ENCODE data around the gene ZCCHC14. TPM values are rescaled to one million over a fixed set of nuclear protein-coding genes. Genes with fewer than 3 reads are reported as not detected.
A peak's percentile ranks its signal among the peaks of the same experiment; 100 is the strongest.

The ZCCHC14 gene
- total RNA-seq, 2 experiments from 2014 or later, result 16.4 to 18.3 TPM

DNA sequence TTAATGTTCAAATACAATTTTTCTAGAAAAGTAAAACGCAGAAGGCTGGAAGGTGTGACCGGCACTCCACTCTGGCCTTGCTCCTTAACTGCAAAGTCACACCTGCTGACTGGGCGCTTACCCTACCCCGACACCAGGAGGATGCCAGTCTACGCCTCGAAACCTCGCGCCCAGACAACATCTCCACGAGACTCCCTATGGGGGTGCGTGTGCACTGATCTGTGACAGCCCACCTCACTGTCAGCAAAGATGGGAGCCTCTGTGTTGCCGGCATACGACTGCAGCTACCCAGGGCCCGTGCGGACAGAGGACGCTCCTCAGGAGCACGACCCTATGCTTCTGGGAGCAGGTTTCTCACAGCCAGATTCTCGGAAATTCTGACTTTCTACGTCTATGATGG is 74.6 kb downstream of the ZCCHC14 start:
- Mint-ChIP-seq H3K27ac (no peak overlapping the region), H3K4me3 (no peak overlapping the region), H3K27me3 (no peaks in the 10 kb centered on the region), H3K9me3 (no peaks in the 10 kb centered on the region), H3K4me1 (ENCODE audit: low read depth) (no peaks in the 10 kb centered on the region), H3K36me3 (ENCODE audit: low read depth) (peaks cover 65% of the 10 kb centered on the region)
- Histone ChIP-seq H3K27me3 (ENCODE audit: control insufficient read depth in 1 of 2, insufficient read depth in 2 of 2, low read length in 2 of 2) (no peaks in the 10 kb centered on the region), H3K36me3 (ENCODE audit: insufficient read depth, low read length) (peaks cover 56% of the 10 kb centered on the region), H3K9me3 (ENCODE audit: control insufficient read depth in 1 of 2, insufficient read depth in 1 of 2, low read length in 2 of 2) (no peaks in the 10 kb centered on the region), H3K4me1 (ENCODE audit: insufficient read depth, low read length) (no peaks in the 10 kb centered on the region), H3K27ac (ENCODE audit: low read depth in 1 of 2, low read length in 2 of 2) (no peak overlapping the region), H3K4me3 (ENCODE audit: low read length) (no peak overlapping the region)
- ChIA-PET POLR2A (no interaction called here), CTCF (no interaction called here)
- DNase-seq (no peak), ATAC-seq (ENCODE audit: poor library complexity) (no peak)
- intact Hi-C loops (cut with DNase I, micrococcal nuclease), result loop anchor here in 1 of 2 experiments (10.0 kb wide), 1 partner anchor 127 kb away; no protein-coding TSS in a partner anchor
- TF ChIP-seq, protein P1, sequence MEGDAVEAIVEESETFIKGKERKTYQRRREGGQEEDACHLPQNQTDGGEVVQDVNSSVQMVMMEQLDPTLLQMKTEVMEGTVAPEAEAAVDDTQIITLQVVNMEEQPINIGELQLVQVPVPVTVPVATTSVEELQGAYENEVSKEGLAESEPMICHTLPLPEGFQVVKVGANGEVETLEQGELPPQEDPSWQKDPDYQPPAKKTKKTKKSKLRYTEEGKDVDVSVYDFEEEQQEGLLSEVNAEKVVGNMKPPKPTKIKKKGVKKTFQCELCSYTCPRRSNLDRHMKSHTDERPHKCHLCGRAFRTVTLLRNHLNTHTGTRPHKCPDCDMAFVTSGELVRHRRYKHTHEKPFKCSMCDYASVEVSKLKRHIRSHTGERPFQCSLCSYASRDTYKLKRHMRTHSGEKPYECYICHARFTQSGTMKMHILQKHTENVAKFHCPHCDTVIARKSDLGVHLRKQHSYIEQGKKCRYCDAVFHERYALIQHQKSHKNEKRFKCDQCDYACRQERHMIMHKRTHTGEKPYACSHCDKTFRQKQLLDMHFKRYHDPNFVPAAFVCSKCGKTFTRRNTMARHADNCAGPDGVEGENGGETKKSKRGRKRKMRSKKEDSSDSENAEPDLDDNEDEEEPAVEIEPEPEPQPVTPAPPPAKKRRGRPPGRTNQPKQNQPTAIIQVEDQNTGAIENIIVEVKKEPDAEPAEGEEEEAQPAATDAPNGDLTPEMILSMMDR (IDR thresholded peaks at IDR 0.05), result no peak

DNA sequence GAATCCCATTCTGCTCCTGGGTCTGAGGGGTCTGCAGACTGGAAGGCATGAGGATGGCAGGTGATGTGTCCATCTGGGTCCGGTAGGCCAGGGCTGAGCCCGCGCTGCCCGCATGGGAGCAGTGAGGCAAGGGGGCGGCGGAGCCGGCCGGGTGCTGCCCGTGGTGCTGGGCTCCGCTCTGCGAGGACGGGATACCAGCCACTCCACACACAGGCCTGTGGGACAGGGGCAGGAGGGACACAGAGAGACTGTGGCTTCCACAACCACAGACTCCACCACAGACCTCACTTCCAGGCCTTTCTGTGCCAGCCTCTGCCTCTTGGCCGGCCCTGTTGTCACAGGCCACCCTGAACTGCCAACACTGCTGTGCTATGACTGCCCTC is 75.3 kb downstream of the ZCCHC14 start:
- no peak overlapping the region for H3K27ac ChIP-seq (ENCODE audit: low read depth in 1 of 2, low read length in 2 of 2)
- ATAC-seq (ENCODE audit: poor library complexity), result no peak
- peaks cover 66% of the 10 kb centered on the region for H3K36me3 Mint-ChIP-seq (ENCODE audit: low read depth)

DNA sequence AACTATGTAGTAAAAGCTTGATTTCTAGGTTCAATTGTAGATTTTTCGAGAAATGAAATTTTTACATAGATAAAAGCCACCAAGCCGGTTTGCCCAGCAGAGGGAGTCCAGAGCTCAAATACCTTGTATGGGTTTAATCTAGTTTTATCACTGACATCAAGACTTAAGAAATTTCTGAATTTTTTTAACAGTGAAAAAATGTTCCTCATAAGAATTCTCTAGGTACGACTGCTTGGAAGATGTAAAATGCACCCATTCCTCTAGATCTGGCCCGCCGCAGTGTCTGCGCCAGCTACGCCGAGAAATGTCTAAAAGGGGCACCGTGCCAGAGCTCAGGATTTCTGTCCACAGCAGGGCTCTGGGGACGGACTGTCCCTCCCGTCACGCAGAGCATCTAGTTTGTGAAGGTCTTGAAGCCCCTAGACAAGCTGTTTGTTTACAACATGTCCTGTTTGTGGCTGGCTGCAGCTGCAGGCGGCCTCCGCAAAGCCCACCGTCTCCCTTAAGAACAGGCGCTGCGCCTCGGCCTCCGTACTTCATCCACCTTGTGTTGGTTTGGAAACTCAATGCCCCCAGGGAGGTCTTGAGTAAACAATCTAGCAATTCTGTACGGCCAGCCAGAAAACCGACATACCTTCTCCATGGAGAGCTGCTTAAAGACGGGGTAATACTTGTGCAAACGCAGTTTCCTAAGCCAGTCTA is 75.8 kb downstream of the ZCCHC14 start:
- TF ChIP-seq, protein P1 (IDR thresholded peaks at IDR 0.05), result peak; percentile 53
- H3K9me3 ChIP-seq (ENCODE audit: control insufficient read depth in 1 of 2, insufficient read depth in 1 of 2, low read length in 2 of 2), result no peaks in the 10 kb centered on the region
- ATAC-seq (ENCODE audit: poor library complexity) (no peak), DNase-seq (peak in 9 of 14 experiments; percentile 13 to 57 (median 30))
- Mint-ChIP-seq H3K27me3 (no peaks in the 10 kb centered on the region), H3K4me3 (no peak overlapping the region), H3K4me1 (ENCODE audit: low read depth) (no peaks in the 10 kb centered on the region), H3K36me3 (ENCODE audit: low read depth) (peaks cover 68% of the 10 kb centered on the region), H3K27ac (no peak overlapping the region), H3K9me3 (no peaks in the 10 kb centered on the region)
- H3K27ac ChIP-seq (ENCODE audit: low read depth in 1 of 2, low read length in 2 of 2), result no peak overlapping the region
- no peak overlapping the region for H3K4me3 ChIP-seq (ENCODE audit: low read length)
- H3K36me3 ChIP-seq (ENCODE audit: insufficient read depth, low read length), result peaks cover 57% of the 10 kb centered on the region
- POLR2A ChIA-PET, result interaction anchor here (0.7 to 1.0 kb wide), 2 partner anchors 12 to 219 kb away, joined by 3 to 4 read pairs; no protein-coding TSS in a partner anchor
- CTCF ChIA-PET, result interaction anchor here (0.9 to 1.6 kb wide), 5 partner anchors 9 to 219 kb away, joined by 3 to 17 read pairs (median 3); no protein-coding TSS in a partner anchor
- no peaks in the 10 kb centered on the region for H3K27me3 ChIP-seq (ENCODE audit: control insufficient read depth in 1 of 2, insufficient read depth in 2 of 2, low read length in 2 of 2)
- intact Hi-C loops (cut with DNase I, micrococcal nuclease), result loop anchor here (1.0 to 10.0 kb wide), 3 partner anchors 128 to 352 kb away; no protein-coding TSS in a partner anchor
- no peaks in the 10 kb centered on the region for H3K4me1 ChIP-seq (ENCODE audit: insufficient read depth, low read length)

More for the DNA sequence above, 75.3 kb downstream of the ZCCHC14 start:
- intact Hi-C loops (cut with DNase I, micrococcal nuclease), result loop anchor here in 1 of 2 experiments (10.0 kb wide), 1 partner anchor 127 kb away; no protein-coding TSS in a partner anchor
- H3K4me3 Mint-ChIP-seq, result no peak overlapping the region
- ChIA-PET POLR2A (no interaction called here), CTCF (interaction anchor here (0.9 to 1.6 kb wide), 2 partner anchors 125 to 218 kb away, joined by 3 to 17 read pairs; no protein-coding TSS in a partner anchor)
- H3K4me3 ChIP-seq (ENCODE audit: low read length), result no peak overlapping the region
- no peaks in the 10 kb centered on the region for H3K4me1 Mint-ChIP-seq (ENCODE audit: low read depth)
- H3K27ac Mint-ChIP-seq, result no peak overlapping the region
- H3K9me3 Mint-ChIP-seq, result no peaks in the 10 kb centered on the region
- DNase-seq, result no peak
- TF ChIP-seq, protein P1 (IDR thresholded peaks at IDR 0.05), result no peak
- no peaks in the 10 kb centered on the region for H3K27me3 ChIP-seq (ENCODE audit: control insufficient read depth in 1 of 2, insufficient read depth in 2 of 2, low read length in 2 of 2)
- peaks cover 56% of the 10 kb centered on the region for H3K36me3 ChIP-seq (ENCODE audit: insufficient read depth, low read length)
- H3K9me3 ChIP-seq (ENCODE audit: control insufficient read depth in 1 of 2, insufficient read depth in 1 of 2, low read length in 2 of 2), result no peaks in the 10 kb centered on the region
- H3K27me3 Mint-ChIP-seq, result no peaks in the 10 kb centered on the region
- no peaks in the 10 kb centered on the region for H3K4me1 ChIP-seq (ENCODE audit: insufficient read depth, low read length)

Data from CD4-positive, alpha-beta T cell (primary cell).